ENCODE results near the gene EVC.

GRCh38 chr4:5720980-5721379 lies 10.0 kb downstream of the EVC start:
- TF ChIP-seq SIN3A (IDR thresholded peaks at IDR 0.05; ENCODE audit: borderline replicate concordance, insufficient read depth, low read length) (no peak), POLR2AphosphoS5 (IDR thresholded peaks at IDR 0.05; ENCODE audit: low read depth, low read length) (no peak)
- TF ChIP-seq, protein P1, sequence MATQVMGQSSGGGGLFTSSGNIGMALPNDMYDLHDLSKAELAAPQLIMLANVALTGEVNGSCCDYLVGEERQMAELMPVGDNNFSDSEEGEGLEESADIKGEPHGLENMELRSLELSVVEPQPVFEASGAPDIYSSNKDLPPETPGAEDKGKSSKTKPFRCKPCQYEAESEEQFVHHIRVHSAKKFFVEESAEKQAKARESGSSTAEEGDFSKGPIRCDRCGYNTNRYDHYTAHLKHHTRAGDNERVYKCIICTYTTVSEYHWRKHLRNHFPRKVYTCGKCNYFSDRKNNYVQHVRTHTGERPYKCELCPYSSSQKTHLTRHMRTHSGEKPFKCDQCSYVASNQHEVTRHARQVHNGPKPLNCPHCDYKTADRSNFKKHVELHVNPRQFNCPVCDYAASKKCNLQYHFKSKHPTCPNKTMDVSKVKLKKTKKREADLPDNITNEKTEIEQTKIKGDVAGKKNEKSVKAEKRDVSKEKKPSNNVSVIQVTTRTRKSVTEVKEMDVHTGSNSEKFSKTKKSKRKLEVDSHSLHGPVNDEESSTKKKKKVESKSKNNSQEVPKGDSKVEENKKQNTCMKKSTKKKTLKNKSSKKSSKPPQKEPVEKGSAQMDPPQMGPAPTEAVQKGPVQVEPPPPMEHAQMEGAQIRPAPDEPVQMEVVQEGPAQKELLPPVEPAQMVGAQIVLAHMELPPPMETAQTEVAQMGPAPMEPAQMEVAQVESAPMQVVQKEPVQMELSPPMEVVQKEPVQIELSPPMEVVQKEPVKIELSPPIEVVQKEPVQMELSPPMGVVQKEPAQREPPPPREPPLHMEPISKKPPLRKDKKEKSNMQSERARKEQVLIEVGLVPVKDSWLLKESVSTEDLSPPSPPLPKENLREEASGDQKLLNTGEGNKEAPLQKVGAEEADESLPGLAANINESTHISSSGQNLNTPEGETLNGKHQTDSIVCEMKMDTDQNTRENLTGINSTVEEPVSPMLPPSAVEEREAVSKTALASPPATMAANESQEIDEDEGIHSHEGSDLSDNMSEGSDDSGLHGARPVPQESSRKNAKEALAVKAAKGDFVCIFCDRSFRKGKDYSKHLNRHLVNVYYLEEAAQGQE (IDR thresholded peaks at IDR 0.05; ENCODE audit: insufficient read depth in 1 of 2, low read depth in 2 of 2, low read length in 2 of 2): no peak
